HL-60/S4 (cell line): ENCODE measurements around the gene BRPF1.

Experiments
- in situ Hi-C: fragments of 300-500 bp; cut with MboI; formaldehyde crosslinking; loops from 2 replicates; pipeline ENCODE4 v1.14.3; 2022; ENCODE audit warnings: low sequenced_read_pairs

The BRPF1 gene

DNA sequence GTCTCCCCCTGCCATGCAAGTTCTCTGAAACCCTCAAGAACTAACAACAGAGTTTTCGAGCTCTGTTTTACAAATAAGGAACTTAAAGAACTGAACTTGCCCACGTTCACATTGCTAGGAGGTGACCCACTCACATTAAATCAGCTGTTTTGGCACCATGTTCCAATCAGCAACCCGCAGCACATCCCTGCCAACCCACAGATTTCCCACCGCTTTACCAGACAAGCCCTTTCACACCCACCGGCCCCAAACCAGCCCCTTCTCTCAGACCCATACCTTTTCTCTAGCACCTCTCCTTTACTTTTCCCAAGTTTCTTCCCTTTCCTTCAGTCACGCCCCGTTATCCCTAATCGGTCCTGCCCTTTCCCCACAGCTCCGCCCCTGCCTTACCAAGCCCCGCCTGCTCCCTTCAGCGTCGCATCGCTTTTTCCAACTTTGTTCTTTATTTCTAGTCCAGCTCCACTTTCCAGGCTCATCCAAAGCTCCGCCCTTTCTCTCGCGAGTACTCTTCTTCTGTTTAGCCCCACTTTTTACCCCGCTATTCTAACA is 804 bp upstream of the BRPF1 start:
- in situ Hi-C loops = no loop called here

DNA sequence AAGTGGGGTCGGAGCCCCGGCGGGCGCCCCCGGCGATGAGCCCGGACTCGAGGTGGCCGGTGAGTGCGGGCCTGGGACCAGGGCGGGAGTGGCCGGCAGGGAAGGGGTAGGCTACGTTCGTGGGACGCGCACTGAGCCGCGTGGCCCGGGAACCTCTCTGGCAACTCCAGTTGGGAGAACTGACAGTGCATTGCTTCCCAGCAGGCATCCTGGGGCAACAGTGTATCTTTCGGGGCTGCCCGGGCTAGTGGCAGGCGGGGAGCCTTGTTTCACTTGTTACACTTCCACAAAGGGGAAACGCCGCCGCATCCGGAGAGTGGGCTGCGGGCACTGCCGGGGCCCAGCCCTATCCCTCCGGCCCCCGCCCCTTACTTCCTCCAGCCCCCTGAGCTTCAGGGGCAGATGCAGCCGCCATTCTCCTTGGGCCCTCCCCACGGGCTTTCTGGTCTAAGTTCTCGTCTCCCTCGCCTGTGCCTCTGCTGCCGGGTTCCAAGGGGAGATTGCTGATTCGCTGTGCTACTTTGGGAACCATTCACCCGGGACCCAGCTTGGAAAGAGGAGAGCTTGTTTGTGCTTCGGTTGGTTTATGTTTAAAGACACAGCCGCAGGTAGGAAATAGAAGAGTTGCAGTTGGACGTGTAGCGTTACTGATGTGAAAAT is 675 bp downstream of the BRPF1 start:
- in situ Hi-C loops = no loop called here

DNA sequence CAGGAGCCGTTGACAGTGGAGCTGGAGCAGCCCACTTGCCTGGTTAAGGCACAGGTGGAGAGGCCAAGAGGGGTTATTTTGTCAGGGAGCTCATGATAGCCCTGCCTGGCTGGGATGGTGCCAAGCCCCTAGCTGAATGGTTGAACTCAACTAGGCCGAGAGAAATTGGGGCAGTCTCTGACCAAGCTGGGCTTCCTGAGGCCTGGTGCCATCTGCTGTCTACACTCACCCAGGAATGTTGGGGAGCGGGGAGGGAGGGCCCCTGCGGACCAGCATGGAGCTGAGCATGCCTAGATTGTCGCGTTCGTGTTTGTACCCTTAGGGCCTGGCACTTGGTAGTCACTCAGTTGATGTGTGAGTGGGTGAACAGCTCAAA is 1.2 kb downstream of the BRPF1 start:
- in situ Hi-C loops = no loop called here

DNA sequence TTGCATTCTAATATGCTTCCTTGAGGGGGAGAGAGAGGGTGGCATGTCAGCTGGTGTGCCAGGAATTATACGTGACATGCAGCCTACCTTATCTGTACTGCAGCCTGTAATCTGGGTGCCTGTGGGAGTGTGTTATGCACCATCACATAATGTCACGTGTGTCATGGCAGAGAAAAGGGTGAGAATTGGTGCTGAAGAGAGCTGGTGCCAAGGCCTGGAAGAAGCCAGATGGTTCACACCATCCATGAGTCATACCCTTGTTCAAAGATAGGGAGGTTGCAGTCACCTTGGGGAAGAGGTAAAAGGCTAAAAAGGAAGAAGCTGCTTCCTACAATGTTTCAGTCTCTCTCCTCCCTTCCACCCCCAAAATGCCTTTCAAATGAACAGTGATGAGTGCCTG is 5.3 kb downstream of the BRPF1 start:
- in situ Hi-C loops = no loop called here

DNA sequence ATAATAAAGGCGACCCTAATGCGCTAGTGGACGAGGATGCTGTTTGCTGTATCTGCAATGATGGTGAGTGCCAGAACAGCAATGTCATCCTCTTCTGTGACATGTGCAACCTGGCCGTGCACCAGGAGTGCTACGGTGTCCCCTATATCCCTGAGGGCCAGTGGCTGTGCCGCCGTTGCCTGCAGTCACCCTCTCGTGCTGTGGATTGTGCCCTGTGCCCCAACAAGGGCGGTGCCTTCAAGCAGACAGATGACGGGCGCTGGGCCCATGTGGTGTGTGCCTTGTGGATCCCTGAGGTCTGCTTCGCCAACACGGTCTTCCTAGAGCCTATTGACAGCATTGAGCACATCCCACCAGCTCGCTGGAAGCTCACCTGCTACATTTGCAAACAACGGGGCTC is 7.6 kb downstream of the BRPF1 start:
- in situ Hi-C loops = no loop called here

DNA sequence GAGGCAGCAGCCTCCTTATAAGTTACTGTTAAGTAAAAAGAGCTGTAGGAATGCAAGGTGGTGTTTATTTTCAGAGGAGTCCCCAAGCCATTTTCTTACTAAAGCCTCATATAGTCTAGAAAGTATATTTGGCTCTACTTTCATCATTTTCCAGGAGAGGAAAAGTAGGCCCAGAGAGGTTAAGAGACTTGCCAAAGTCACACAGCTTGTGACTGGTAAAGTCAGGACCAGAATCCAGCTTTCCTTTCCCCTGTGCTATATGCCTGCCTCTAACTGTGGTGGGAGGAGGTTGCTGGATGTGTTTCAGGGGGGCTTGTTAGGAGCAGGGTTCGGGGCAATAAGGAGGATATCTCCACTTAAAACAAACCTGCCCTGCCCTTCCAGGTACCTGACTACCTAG is 11.0 kb downstream of the BRPF1 start:
- in situ Hi-C loops = no loop called here

DNA sequence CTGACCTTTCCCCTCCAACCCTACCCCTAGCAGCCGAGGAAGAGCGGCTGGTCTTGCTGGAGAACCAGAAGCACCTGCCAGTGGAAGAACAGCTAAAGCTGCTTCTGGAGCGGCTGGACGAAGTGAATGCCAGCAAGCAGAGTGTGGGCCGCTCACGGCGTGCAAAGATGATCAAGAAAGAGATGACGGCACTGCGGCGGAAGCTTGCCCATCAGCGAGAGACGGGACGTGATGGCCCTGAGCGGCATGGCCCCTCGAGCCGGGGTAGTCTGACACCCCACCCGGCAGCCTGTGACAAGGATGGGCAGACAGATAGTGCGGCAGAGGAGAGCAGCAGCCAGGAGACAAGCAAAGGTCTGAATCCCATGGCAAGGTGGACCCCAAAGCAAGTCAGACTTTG is 12.0 kb downstream of the BRPF1 start:
- in situ Hi-C loops = no loop called here

DNA sequence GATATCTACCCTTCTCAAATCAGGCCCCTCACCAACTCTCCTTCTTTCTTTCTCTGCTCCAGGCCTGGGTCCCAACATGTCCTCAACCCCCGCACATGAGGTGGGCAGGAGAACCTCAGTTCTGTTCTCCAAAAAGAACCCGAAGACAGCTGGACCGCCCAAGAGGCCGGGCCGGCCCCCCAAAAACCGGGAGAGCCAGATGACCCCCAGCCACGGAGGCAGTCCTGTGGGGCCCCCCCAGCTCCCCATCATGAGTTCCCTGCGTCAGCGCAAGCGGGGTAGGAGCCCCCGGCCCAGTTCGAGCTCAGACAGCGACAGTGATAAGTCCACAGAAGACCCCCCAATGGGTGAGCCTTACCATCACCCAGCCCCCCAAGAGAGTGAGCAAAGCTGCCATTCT is 12.6 kb downstream of the BRPF1 start:
- in situ Hi-C loops = no loop called here

DNA sequence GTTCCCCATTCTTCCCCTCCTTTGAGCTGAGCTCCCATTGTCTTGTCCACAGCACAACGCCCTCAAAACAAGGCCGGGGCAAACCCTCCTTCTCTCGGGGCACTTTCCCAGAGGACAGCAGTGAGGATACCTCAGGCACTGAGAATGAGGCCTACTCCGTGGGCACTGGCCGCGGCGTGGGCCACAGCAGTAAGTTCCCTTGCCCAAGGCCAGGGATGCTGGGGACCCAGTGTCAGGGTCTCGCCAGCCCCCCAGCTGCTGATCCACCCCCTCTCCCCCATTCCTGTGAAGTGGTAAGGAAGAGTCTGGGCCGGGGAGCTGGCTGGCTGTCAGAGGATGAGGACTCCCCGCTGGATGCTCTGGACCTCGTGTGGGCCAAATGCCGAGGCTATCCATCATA is 14.0 kb downstream of the BRPF1 start:
- in situ Hi-C loops = no loop called here

DNA sequence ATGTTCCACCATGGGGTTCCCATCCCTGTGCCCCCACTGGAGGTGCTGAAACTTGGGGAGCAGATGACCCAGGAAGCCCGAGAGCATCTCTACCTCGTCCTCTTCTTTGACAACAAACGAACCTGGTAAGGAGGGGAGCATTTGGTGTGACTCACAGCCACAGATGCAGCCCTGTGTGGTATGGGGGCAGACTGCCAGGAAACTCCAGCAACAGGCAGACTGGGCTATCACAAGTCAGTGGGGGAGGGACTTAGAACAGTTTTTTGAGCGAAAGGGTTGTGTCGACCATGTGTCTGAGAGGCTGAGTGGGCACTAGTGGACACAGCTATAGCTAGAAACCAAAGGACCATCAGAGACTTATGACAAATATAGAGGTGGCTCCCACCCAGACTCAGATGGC is 14.8 kb downstream of the BRPF1 start:
- in situ Hi-C loops = no loop called here

DNA sequence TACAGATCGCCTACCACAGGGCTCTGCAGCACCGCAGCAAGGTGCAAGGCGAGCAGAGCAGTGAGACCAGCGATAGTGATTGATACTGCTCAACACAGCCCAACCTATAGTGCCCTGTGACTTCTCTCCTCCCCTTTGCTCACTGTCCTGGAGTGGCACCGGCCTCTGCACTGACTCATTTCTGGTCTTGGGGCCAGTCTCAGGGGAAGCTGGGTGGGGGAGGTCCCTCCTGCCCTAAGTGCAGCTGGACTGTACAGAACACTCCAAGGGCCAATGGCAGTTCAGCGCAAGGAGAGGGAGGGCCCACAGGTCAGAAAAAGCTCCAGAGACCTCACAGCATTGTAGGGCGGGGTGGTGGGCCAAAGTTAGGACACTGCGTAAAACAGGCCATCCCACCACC is 15.7 kb downstream of the BRPF1 start:
- in situ Hi-C loops = no loop called here

DNA sequence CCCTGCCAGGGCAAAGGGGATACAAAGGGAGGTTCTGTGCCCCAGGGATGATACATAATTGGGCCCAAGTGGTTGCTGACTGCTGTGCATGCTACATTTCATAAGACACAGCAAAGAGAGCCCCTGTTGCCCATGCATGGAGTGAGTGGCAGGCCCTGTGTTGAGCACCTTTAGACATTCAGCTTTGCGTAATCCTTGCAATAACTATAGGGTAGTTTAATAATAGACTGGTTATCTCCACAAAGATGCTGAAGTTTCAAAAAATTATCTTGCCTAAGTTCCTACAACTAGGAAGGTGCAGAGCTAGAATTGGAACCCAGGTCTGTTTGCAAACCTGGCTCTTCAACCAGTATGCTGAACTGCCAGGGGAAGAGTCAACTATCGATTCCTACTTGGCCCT is 16.5 kb downstream of the BRPF1 start:
- in situ Hi-C loops = no loop called here

DNA sequence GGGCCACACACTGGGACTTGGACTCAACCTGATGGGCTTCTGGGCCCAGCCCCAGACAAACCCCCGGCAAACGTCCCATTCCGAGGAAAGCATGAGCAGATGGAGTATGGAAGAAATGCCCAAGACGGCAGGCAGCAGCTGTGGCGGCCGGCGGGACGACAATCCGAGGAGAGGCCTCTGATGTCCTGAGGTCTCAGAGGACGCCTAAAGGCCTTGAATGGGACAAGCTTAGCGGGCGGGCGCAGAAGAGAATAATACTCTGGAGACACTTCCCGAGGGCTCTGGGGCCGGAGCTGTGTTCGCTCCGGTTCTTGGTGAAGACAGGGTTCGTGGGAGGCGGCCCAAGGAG is 17.7 kb downstream of the BRPF1 start:
- in situ Hi-C loops = no loop called here

DNA sequence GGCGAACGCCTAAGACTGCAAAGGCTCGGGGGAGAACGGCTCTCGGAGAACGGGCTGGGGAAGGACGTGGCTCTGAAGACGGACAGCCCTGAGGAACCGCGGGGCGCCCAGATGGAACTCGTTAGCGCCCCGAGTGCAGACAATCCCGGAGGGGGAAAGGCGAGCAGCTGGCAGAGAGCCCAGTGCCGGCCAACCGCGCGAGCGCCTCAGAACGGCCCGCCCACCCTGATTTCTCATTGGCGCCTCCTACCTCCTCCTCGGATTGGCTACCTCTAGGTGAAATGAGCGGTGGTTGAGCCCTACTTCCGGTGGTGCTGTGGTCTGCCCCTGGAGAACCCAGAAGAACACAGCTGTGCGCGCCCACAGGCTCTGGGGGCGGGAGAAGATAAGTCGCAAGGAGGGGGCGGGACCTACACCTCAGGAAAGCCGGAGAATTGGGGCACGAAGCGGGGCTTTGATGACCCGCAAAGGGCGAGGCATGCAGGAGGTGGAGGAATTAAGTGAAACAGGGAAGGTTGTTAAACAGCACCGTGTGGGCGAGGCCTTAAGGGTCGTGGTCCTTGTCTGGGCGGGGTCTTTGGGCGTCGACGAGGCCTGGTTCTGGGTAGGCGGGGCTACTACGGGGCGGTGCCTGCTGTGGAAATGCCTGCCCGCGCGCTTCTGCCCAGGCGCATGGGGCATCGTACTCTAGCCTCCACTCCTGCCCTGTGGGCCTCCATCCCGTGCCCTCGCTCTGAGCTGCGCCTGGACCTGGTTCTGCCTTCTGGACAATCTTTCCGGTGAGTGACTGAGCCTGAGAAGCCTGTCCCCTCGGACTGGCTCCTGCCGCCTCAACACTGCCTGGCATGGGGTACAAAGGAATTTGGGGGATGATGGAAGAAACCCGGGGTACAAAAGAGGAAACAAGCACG is 18.4 kb downstream of the BRPF1 start, which contains the start of gene OGG1:
OGG1 (plus strand) TSS at position 308 of the 911 bp plus-strand sequence; CDS start at position 643, 335 bp downstream.
- in situ Hi-C loops = no loop called here

DNA sequence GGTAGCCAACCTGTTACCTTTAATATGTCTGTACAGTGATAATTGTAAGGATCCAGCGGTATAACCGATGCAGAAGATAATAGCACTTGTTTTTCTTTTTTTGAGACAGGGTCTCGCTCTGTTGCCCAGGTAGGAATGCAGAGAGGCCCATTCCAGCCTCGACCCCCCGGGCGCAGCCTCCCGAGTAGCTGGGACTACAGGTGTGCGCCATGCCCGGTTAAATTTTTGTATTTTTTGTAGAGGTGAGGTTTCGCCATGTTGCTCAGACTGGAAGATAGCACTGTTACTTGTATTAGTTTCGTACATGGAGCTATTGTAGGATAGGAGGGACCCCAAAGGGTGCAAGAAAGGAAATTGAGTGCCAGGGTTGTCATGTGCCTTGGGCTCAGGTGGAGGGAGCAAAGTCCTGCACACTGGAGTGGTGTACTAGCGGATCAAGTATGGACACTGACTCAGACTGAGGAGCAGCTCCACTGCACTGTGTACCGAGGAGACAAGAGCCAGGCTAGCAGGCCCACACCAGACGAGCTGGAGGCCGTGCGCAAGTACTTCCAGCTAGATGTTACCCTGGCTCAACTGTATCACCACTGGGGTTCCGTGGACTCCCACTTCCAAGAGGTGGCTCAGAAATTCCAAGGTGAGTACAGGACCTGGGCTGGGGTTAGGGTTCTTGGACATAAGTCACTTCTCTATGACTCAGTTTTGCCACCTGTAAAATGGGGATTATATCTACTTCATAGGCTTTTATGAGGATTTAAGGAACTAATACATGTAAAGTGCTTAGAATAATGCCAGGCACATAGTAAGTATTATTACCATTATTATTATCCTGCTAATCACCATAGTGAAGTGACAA is 19.2 kb downstream of the BRPF1 start:
- in situ Hi-C loops = no loop called here

DNA sequence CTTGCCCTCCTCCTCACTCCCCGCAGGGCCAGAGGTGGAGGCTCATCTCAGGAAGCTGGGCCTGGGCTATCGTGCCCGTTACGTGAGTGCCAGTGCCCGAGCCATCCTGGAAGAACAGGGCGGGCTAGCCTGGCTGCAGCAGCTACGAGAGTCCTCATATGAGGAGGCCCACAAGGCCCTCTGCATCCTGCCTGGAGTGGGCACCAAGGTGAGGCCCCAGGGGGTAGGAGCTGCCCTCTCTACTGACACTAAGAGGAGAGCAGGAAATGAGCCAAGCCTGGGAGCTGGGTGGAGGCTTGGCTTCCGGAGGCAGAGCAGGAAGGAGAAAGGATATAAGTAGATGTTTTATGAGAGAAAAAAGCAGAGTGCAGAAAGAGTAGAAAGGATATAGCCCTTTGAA is 23.1 kb downstream of the BRPF1 start:
- in situ Hi-C loops = no loop called here

DNA sequence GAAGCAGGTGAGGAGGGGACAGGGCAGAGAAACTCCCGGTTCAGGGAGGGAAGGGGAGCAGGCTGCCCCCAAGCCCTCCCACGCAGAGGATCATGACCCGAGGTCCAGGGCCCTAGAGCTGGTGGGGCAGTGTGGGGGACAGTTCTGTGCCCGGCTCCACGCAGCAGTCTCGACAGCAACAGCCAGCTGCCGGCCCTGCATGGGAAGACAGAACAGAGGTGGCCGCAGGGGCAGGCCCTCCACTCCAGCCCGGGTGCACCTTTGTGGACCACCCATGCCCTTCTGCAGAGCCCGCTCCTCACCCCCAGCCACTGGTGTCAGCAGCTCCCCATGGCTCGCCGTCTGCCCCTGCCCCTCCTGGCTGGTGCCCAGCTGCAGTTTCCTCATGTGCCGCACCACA is 25.9 kb downstream of the BRPF1 start:
- in situ Hi-C loops = no loop called here

DNA sequence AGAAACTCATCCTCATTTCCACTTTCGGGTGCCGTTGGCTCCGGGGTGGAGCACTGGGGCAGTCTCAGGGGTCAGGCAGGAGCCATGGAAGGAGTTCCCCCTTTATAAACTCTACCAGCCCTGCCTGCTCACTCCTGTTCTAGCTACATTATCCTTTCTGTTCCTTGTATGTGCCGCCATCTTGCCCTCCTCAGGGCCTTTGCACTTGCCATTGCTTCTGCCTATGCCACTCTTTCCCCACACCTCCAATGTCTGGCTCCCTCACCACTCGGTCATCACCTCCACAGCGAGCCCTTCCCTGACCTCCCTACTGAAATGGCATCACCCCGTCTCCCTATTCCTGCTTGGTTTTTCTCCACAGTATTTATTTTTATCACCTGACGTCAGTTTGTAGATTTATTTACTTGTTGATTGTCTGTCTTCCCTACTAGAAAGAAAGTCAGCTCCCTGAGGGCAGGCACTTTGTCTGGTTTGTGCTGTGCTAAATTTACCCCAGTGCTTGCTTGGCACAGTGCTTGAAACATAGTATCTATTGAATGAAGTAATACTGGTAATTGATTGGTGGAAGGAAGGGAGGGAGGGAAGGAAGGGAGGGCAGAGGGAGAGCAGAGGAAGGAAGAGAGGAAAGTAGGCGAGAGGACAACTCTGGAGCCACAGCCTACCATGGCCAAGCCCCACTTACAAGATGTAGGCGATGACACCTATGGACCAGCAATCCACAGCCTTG is 29.4 kb downstream of the BRPF1 start:
- in situ Hi-C loops = no loop called here

DNA sequence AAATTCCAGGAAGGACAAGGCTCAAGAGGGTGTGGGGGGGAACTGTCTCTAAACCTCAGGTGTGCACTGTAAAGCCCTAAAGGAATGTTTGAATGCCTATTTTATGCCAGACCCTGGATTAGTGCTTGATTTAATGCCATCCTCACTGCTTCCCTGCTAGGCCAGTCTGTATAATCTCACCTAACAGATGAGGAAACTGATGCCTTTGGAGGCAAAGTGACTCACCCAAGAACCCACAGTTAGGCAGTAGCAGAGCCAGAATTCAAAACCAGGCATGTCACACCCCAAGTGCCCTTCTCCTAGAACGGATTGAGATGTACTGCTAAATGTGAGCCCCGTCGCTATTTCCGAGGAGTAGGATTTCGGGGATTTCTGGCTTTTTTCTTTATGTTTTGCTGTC is 30.4 kb downstream of the BRPF1 start:
- in situ Hi-C loops = no loop called here

DNA sequence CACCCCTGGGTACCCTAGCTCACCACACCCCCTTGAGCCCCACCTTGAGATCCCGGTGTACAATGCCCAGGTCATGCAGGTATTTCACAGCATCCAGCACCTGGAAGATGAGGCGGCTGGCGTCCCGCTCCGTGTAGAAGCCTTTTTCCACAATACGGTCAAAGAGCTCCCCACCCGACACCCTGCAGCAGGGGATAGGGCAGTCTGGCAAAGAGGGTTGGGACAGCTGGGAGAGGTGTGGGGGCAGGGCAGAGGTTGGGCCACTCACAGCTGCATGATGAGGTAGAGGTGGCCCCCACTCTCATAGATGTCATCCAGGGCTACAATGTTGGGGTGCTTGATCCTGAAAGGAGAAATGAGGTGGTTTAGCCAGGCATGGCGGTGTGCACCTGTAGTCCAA is 31.3 kb downstream of the BRPF1 start:
- in situ Hi-C loops = no loop called here

DNA sequence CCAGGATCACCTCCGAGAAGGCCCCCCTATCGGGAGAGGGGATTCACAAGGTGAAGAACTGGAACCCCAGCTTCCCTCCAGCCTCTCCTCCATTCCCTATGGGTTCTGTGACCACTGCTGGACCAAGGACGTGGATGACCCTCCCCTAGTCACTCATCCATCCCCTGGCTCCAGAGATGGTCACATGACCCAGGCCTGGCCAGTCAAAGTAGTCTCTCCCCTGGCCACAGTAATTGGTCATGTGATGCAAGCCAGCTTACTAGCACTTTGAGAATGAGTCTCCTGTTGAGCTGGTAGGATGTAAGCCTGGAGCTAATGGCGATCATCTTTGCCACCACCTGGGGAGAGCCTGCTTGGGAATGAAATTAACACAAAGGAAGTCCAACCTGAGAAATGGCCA is 34.3 kb downstream of the BRPF1 start:
- in situ Hi-C loops = no loop called here
